Spleen (tissue), 7 donors: ENCODE results near the gene TPST2.

Experiments used
- POLR2A ChIP-seq, 3 donors: fragments of 450-650 bp; IDR thresholded peaks; one replicate each; pipeline ENCODE4 v1.5.1; 2017; ENCODE audit warnings: antibody characterized with exemption in 3 of 3, mild to moderate bottlenecking in 1 of 3
- TF ChIP-seq, protein P1 (sequence below), 11 experiments: fragments of 200-600 bp in 7 of 11; fragments of 450-650 bp in 4 of 11; sonication (generic) in 4 of 11; IDR thresholded peaks in 8 of 11; conservative IDR thresholded peaks in 3 of 11; 1 replicate in 7 of 11; 2 replicates in 4 of 11; pipeline versions ENCODE4 v1.4.0 to v1.8.0; 2016 to 2021; ENCODE audit warnings: antibody characterized with exemption in 11 of 11, inconsistent platforms in 4 of 11, mild to moderate bottlenecking in 1 of 11
- donor health status: DM: no; HTN: no; CAD: no; lungs with moderate emphysema.
- donor health status: DM: no; HTN: no; CAD: no.
- donor health status: DM: no; HTN: no; CAD: no.

DNA sequence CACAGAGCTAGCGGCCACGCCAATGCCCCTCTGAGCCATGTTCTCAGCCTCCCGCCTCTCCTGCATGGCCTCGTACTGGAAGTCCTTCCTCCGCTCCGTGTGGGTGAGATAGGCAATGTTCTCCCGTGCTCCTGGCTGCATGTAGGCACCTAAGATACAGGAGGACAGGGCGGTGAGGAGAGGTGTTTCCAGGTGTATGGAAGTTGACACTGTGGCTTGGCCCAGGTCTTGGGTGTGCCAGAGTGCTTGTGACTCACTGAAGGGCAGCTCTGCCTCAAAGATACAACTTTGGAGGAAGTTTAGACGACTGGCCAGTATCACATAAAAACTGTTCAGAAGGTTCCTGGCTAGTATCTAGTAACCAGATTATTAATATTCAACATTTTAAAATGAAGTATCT is 97.7 kb downstream of the TPST2 start:
- TF ChIP-seq, protein P1, sequence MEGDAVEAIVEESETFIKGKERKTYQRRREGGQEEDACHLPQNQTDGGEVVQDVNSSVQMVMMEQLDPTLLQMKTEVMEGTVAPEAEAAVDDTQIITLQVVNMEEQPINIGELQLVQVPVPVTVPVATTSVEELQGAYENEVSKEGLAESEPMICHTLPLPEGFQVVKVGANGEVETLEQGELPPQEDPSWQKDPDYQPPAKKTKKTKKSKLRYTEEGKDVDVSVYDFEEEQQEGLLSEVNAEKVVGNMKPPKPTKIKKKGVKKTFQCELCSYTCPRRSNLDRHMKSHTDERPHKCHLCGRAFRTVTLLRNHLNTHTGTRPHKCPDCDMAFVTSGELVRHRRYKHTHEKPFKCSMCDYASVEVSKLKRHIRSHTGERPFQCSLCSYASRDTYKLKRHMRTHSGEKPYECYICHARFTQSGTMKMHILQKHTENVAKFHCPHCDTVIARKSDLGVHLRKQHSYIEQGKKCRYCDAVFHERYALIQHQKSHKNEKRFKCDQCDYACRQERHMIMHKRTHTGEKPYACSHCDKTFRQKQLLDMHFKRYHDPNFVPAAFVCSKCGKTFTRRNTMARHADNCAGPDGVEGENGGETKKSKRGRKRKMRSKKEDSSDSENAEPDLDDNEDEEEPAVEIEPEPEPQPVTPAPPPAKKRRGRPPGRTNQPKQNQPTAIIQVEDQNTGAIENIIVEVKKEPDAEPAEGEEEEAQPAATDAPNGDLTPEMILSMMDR (IDR thresholded peaks at IDR 0.05 in 8 of 11, conservative IDR thresholded peaks at IDR 0.05 in 3 of 11), result no peak
- no peak for TF ChIP-seq POLR2A (IDR thresholded peaks at IDR 0.05)
